IMR-90 (cell line): Measurements from ENCODE around the gene PLCG2. TPM values are rescaled to one million over a fixed set of nuclear protein-coding genes. Genes with fewer than 3 reads are reported as not detected.

ENCODE experiments used
- ATAC-seq: fragments of 200-7000 bp; cut with Tn5 transposase; 2 replicates; pipeline ENCODE4 v1.9.1; 2020; ENCODE audit warnings: low read depth, mild to moderate bottlenecking, moderate library complexity
- BruUV-seq: library from RNA; stranded (reverse); fragments of 400-500 nt; replicated peaks from 2 replicates; lab custom pipeline; 2021; lab: Mats Ljungman, UMichigan
- CTCF ChIA-PET: fragments of 300-600 bp; formaldehyde crosslinking; extraction: SDS; loops from one replicate; lab custom pipeline; 2021; ENCODE audit warnings: antibody characterized with exemption; lab: Yijun Ruan, JAX
- POLR2A ChIA-PET: fragments of 300-600 bp; sonication (Branson Sonifier 250); formaldehyde crosslinking; loops from one replicate; lab custom pipeline; 2022; ENCODE audit warnings: antibody characterized with exemption; ENCODE audit not compliant: unreplicated experiment; lab: Charles Lee
- DNase-seq: peaks from one replicate; pipeline ENCODE4 v3.0.0; 2013
- H2AFZ ChIP-seq: replicated peaks from 2 replicates; pipeline ENCODE3; 2013; ENCODE audit warnings: low read length, mild to moderate bottlenecking; ENCODE audit not compliant: poor library complexity
- H2AK5ac ChIP-seq: 2 replicates; pipeline ENCODE4 v1.6.1; 2013; ENCODE audit warnings: low read depth, low read length, inconsistent platforms
- H2AK9ac ChIP-seq: replicated peaks from 2 replicates; pipeline ENCODE3; 2013; ENCODE audit warnings: mild to moderate bottlenecking, low read depth, low read length, moderate library complexity; ENCODE audit not compliant: poor library complexity
- H2BK120ac ChIP-seq: 2 replicates; pipeline ENCODE4 v1.6.1; 2013; ENCODE audit warnings: low read depth, low read length, inconsistent platforms
- H2BK15ac ChIP-seq: 3 replicates; pipeline ENCODE4 v1.6.1; 2013; ENCODE audit warnings: low read depth, low read length, inconsistent platforms
- H2BK20ac ChIP-seq: 2 replicates; pipeline ENCODE4 v1.6.1; 2013; ENCODE audit warnings: low read depth, mild to moderate bottlenecking, inconsistent platforms, low read length, moderate library complexity
- H2BK5ac ChIP-seq: 2 replicates; pipeline ENCODE4 v1.6.1; 2013; ENCODE audit warnings: mild to moderate bottlenecking, low read depth, low read length, inconsistent platforms; ENCODE audit not compliant: poor library complexity, severe bottlenecking
- H3K14ac ChIP-seq: replicated peaks from 2 replicates; pipeline ENCODE4 v1.6.1; 2013; ENCODE audit warnings: low read depth, low read length, inconsistent platforms
- H3K18ac ChIP-seq: 2 replicates; pipeline ENCODE4 v1.6.1; 2013; ENCODE audit warnings: low read depth, low read length, control low read depth
- H3K23ac ChIP-seq: 2 replicates; pipeline ENCODE4 v1.6.1; 2013; ENCODE audit warnings: low read depth, low read length, inconsistent platforms
- H3K27ac ChIP-seq: 2 replicates; pipeline ENCODE4 v1.5.1; 2013; ENCODE audit warnings: mild to moderate bottlenecking, control low read depth, low read length; ENCODE audit not compliant: insufficient read depth
- H3K27me3 ChIP-seq: 2 replicates; pipeline ENCODE4 v1.6.1; 2013; ENCODE audit warnings: low read length; ENCODE audit not compliant: control insufficient read depth, insufficient read depth
- H3K36me3 ChIP-seq: 2 replicates; pipeline ENCODE4 v1.6.1; 2013; ENCODE audit warnings: low read length, mixed read lengths; ENCODE audit not compliant: control insufficient read depth, insufficient read depth
- H3K4ac ChIP-seq: 2 replicates; pipeline ENCODE4 v1.6.1; 2013; ENCODE audit warnings: low read depth, low read length, inconsistent platforms
- H3K4me1 ChIP-seq: 2 replicates; pipeline ENCODE4 v1.6.1; 2013; ENCODE audit warnings: low read length, mixed read lengths; ENCODE audit not compliant: control insufficient read depth, insufficient read depth
- H3K4me2 ChIP-seq: 2 replicates; pipeline ENCODE4 v1.6.1; 2013; ENCODE audit warnings: low read depth, mild to moderate bottlenecking, control low read depth, low read length, moderate library complexity
- H3K4me3 ChIP-seq: 2 replicates; pipeline ENCODE4 v1.5.1; 2013; ENCODE audit warnings: low read depth, mild to moderate bottlenecking, control low read depth, low read length, moderate library complexity; ENCODE audit not compliant: insufficient read depth
- H3K56ac ChIP-seq: 2 replicates; pipeline ENCODE4 v1.6.1; 2013; ENCODE audit warnings: low read length, inconsistent platforms; ENCODE audit not compliant: insufficient read depth; ENCODE audit errors: extremely low read depth
- H3K79me1 ChIP-seq, 2 experiments: 2 replicates each; pipeline ENCODE4 v1.6.1; 2013; ENCODE audit warnings: low read length in 2 of 2, inconsistent platforms in 1 of 2, low read depth in 1 of 2
- H3K9ac ChIP-seq: 2 replicates; pipeline ENCODE4 v1.6.1; 2013; ENCODE audit warnings: low read depth, low read length, control low read depth
- H3K9me1 ChIP-seq: 2 replicates; pipeline ENCODE4 v1.6.1; 2013; ENCODE audit warnings: low read length, inconsistent platforms; ENCODE audit not compliant: insufficient read depth
- H3K9me3 ChIP-seq: 2 replicates; pipeline ENCODE4 v1.6.1; 2013; ENCODE audit warnings: low read length; ENCODE audit not compliant: control insufficient read depth, insufficient read depth
- H4K20me1 ChIP-seq: 2 replicates; pipeline ENCODE4 v1.6.1; 2013; ENCODE audit warnings: low read length, inconsistent platforms; ENCODE audit not compliant: insufficient read depth
- H4K5ac ChIP-seq: 2 replicates; pipeline ENCODE4 v1.6.1; 2013; ENCODE audit warnings: mild to moderate bottlenecking, low read depth, low read length, control low read depth
- H4K8ac ChIP-seq, 2 experiments: 2 replicates each; pipeline ENCODE4 v1.6.1; 2013; ENCODE audit warnings: low read depth in 2 of 2, low read length in 2 of 2, control low read depth in 1 of 2, inconsistent platforms in 1 of 2
- H4K91ac ChIP-seq: 2 replicates; pipeline ENCODE4 v1.6.1; 2013; ENCODE audit warnings: low read depth, low read length, inconsistent platforms; ENCODE audit not compliant: insufficient read depth
- ELK1 ChIP-seq: fragments of 150-350 bp; IDR thresholded peaks from 2 replicates; pipeline ENCODE4 v1.6.1; 2016; ENCODE audit warnings: low read depth, mild to moderate bottlenecking, low read length, moderate library complexity, borderline replicate concordance
- WGBS, 2 experiments: methylation state at CpG; one replicate each; pipeline versions ENCODE4 v1.1.5 to v1.1.7; 2013; ENCODE audit warnings: missing lambda C conversion rate in 2 of 2; ENCODE audit not compliant: insufficient read length in 1 of 2; ENCODE audit errors: extremely low coverage in 2 of 2; 5-methylcytosine and 5-hydroxymethylcytosine counted together
- dilution Hi-C: fragments of 300-500 bp; cut with HindIII; formaldehyde crosslinking; loops from one replicate; pipeline ENCODE4 v1.14.3; 2018; ENCODE audit warnings: low sequenced_read_pairs; ENCODE audit not compliant: unreplicated experiment
- in situ Hi-C: fragments of 300-500 bp; cut with MboI; formaldehyde crosslinking; loops from 3 replicates; pipeline ENCODE4 v1.14.3; 2019; ENCODE audit warnings: low sequenced_read_pairs, inconsistent platforms, mixed read lengths
- intact Hi-C: fragments of 100-400 bp; cut with micrococcal nuclease; formaldehyde crosslinking; loops from 2 replicates; pipeline ENCODE4 v1.10.0; 2022
- polyA plus RNA-seq, 3 experiments: library from polyadenylated mRNA; depleted of rRNA; stranded (reverse); fragments of >200 nt; gene quantifications; 2 replicates each; pipeline ENCODE4 v1.2.3, GENCODE V29; 2012; ENCODE audit warnings: low replicate concordance in 1 of 3
- total RNA-seq: library from RNA; depleted of rRNA; stranded (reverse); fragments of >200 nt; gene quantifications from 2 replicates; pipeline ENCODE4 v1.2.3, GENCODE V29; 2012

PLCG2 gene
- total and polyA plus RNA-seq, 2 of the 4 experiments (the other 2 are of a cell fraction) = 0.14 to 0.18 TPM

- no CpG with 5 or more reads among the region's 3 CpGs for WGBS, 2 experiments
- ATAC-seq (no peak), DNase-seq (no peak)
- Histone ChIP-seq H4K91ac (no peak overlapping the region), H4K5ac (no peak overlapping the region), H2AFZ (no peak overlapping the region), H3K9me3 (no peaks in the 10 kb centered on the region), H2BK120ac (no peak overlapping the region), H3K14ac (no peak overlapping the region), H2BK5ac (no peak overlapping the region), H2AK9ac (no peak overlapping the region), H3K4me3 (no peak overlapping the region), H4K20me1 (no peaks in the 10 kb centered on the region), H3K56ac (no peak overlapping the region), H4K8ac (no peak overlapping the region), H3K79me1 (no peaks in the 10 kb centered on the region), H3K27me3 (peaks cover 6% of the 10 kb centered on the region; the same call in 1 of the 2 replicates), H3K23ac (no peak overlapping the region), H2AK5ac (no peak overlapping the region), H3K18ac (no peak overlapping the region), H3K36me3 (no peaks in the 10 kb centered on the region), H3K9me1 (no peaks in the 10 kb centered on the region), H3K9ac (no peak overlapping the region), H3K4me2 (no peak overlapping the region), H3K27ac (no peak overlapping the region), H2BK15ac (no peak overlapping the region), H3K4ac (no peak overlapping the region), H3K4me1 (no peaks in the 10 kb centered on the region), H2BK20ac (no peak overlapping the region)
- ChIA-PET CTCF (no interaction called here), POLR2A (no interaction called here)
- BruUV-seq = no TSS peak
- in situ Hi-C loops = no loop called here
- dilution Hi-C loops = no loop called here
- TF ChIP-seq ELK1 = no peak
- intact Hi-C loops = no loop called here
These were observed 16.1 kb downstream of the PLCG2 start for GRCh38 chr16:81795193-81795592.
